ENCODE measurements around the gene UNK. TPM values are rescaled to one million over a fixed set of nuclear protein-coding genes. Genes with fewer than 3 reads are reported as not detected.

UNK gene
- total RNA-seq, 1 donor, result 30.2 TPM

- DNase-seq (ENCODE audit: low read depth), result no peak
- no peak overlapping the region for H3K4me3 ChIP-seq (ENCODE audit: low read depth, low read length)
- TF ChIP-seq CTCF (IDR thresholded peaks at IDR 0.05; ENCODE audit: insufficient read depth, low read length), result no peak
Measured at GRCh38 chr17:75834928-75835653, 50.5 kb downstream of the UNK start.

- H3K4me3 ChIP-seq (ENCODE audit: low read depth, low read length), result no peak overlapping the region
- no peak for TF ChIP-seq CTCF (IDR thresholded peaks at IDR 0.05; ENCODE audit: insufficient read depth, low read length)
- no peak for DNase-seq (ENCODE audit: low read depth)
Measured at GRCh38 chr17:75835654-75835987, 51.0 kb downstream of the UNK start.

GRCh38 chr17:75836605-75837004 lies 52.0 kb downstream of the UNK start:
- H3K4me3 ChIP-seq (ENCODE audit: low read depth, low read length), result no peak overlapping the region
- no peak for DNase-seq (ENCODE audit: low read depth)
- no peak for TF ChIP-seq CTCF (IDR thresholded peaks at IDR 0.05; ENCODE audit: insufficient read depth, low read length)

- H3K4me3 ChIP-seq (ENCODE audit: low read depth, low read length), result no peak overlapping the region
- no peak for DNase-seq (ENCODE audit: low read depth)
- TF ChIP-seq CTCF (IDR thresholded peaks at IDR 0.05; ENCODE audit: insufficient read depth, low read length), result no peak
Measured at GRCh38 chr17:75837899-75838298, 53.3 kb downstream of the UNK start.

GRCh38 chr17:75838410-75838809 lies 53.8 kb downstream of the UNK start:
- DNase-seq (ENCODE audit: low read depth), result no peak

GRCh38 chr17:75839942-75840798 lies 55.6 kb downstream of the UNK start:
- H3K4me3 ChIP-seq (ENCODE audit: low read depth, low read length), result no peak overlapping the region
- no peak for DNase-seq (ENCODE audit: low read depth)
- TF ChIP-seq CTCF (IDR thresholded peaks at IDR 0.05; ENCODE audit: insufficient read depth, low read length), result no peak

More at GRCh38 chr17:75838410-75838809, 53.8 kb downstream of the UNK start:
- no peak for TF ChIP-seq CTCF (IDR thresholded peaks at IDR 0.05; ENCODE audit: insufficient read depth, low read length)
- H3K4me3 ChIP-seq (ENCODE audit: low read depth, low read length), result no peak overlapping the region

All from fibroblast of the aortic adventitia (primary cell).